ENCODE results near the gene PRDM16.

GRCh38 chr1:3137111-3138100 is 68.4 kb downstream of the PRDM16 start:
- no peak for TF ChIP-seq CTCF (IDR thresholded peaks at IDR 0.05)
- no peak for TF ChIP-seq POLR2A (IDR thresholded peaks at IDR 0.05)
